Smooth muscle cell (in vitro differentiated cells): Measurements from ENCODE around the gene C3orf18. TPM values are rescaled to one million over a fixed set of nuclear protein-coding genes. Genes with fewer than 3 reads are reported as not detected.

Experiments
- DNase-seq: peaks from one replicate; lab custom pipeline; 2025; ENCODE audit not compliant: unreplicated experiment; lab: John Stamatoyannopoulos, UW
- H2AFZ ChIP-seq: fragments of 200-600 bp; sonication (generic); 2 replicates; pipeline ENCODE4 v1.6.0; 2016; ENCODE audit warnings: antibody characterized with exemption, low read depth, mild to moderate bottlenecking
- H3F3A ChIP-seq: fragments of 200-600 bp; sonication (generic); 2 replicates; pipeline ENCODE4 v1.6.0; 2017; ENCODE audit warnings: antibody characterized with exemption, low read depth
- H3K27ac ChIP-seq: fragments of 200-600 bp; sonication (generic); 2 replicates; pipeline ENCODE4 v1.5.1; 2016; ENCODE audit warnings: low read depth, mild to moderate bottlenecking
- H3K27me3 ChIP-seq: fragments of 200-600 bp; sonication (generic); 2 replicates; pipeline ENCODE4 v1.6.1; 2016; ENCODE audit warnings: low read depth, mild to moderate bottlenecking
- H3K36me3 ChIP-seq: fragments of 200-600 bp; sonication (generic); 2 replicates; pipeline ENCODE4 v1.5.1; 2016; ENCODE audit warnings: low read depth
- H3K4me1 ChIP-seq: fragments of 200-600 bp; sonication (generic); 2 replicates; pipeline ENCODE4 v1.5.1; 2016; ENCODE audit warnings: low read depth
- H3K4me2 ChIP-seq: fragments of 200-600 bp; sonication (generic); 2 replicates; pipeline ENCODE4 v1.6.0; 2016; ENCODE audit warnings: mild to moderate bottlenecking
- H3K4me3 ChIP-seq: fragments of 200-600 bp; sonication (generic); 2 replicates; pipeline ENCODE4 v1.5.1; 2016; ENCODE audit warnings: mild to moderate bottlenecking
- H3K79me2 ChIP-seq: fragments of 200-600 bp; sonication (generic); 2 replicates; pipeline ENCODE4 v1.6.0; 2016; ENCODE audit warnings: low read depth, mild to moderate bottlenecking
- H3K9ac ChIP-seq: fragments of 200-600 bp; sonication (generic); 2 replicates; pipeline ENCODE4 v1.6.0; 2016; ENCODE audit warnings: low read depth
- H3K9me3 ChIP-seq: fragments of 200-600 bp; sonication (generic); replicated peaks from 2 replicates; pipeline ENCODE4 v1.5.1; 2016; ENCODE audit warnings: low read depth
- H4K20me1 ChIP-seq: fragments of 200-600 bp; sonication (generic); 2 replicates; pipeline ENCODE4 v1.6.0; 2016; ENCODE audit warnings: low read depth
- WGBS: methylation state at CpG from one replicate; pipeline ENCODE4 v1.1.7; 2016; ENCODE audit warnings: low lambda C conversion rate; 5-methylcytosine and 5-hydroxymethylcytosine counted together
- polyA plus RNA-seq: library from polyadenylated mRNA; unstranded; fragments of >200 nt; fragmentation: Nextera tagmentation; extraction: Ambion mirVana; gene quantifications from 2 replicates; pipeline ENCODE4 v1.2.1, GENCODE V29; 2016
- total RNA-seq: library from RNA; depleted of rRNA; stranded (reverse); fragments of >200 nt; gene quantifications from 2 replicates; pipeline ENCODE4 v1.2.3, GENCODE V29; 2014
- TF ChIP-seq, protein P1 (sequence below): fragments of 200-600 bp; sonication (generic); IDR thresholded peaks from 2 replicates; pipeline ENCODE4 v1.5.1; 2017; ENCODE audit warnings: borderline replicate concordance, mild to moderate bottlenecking, antibody characterized with exemption; ENCODE audit not compliant: insufficient read depth, poor library complexity, severe bottlenecking

C3orf18 gene
- total and polyA plus RNA-seq, 2 experiments from 2014 or later: 8.7 to 20.0 TPM

DNA sequence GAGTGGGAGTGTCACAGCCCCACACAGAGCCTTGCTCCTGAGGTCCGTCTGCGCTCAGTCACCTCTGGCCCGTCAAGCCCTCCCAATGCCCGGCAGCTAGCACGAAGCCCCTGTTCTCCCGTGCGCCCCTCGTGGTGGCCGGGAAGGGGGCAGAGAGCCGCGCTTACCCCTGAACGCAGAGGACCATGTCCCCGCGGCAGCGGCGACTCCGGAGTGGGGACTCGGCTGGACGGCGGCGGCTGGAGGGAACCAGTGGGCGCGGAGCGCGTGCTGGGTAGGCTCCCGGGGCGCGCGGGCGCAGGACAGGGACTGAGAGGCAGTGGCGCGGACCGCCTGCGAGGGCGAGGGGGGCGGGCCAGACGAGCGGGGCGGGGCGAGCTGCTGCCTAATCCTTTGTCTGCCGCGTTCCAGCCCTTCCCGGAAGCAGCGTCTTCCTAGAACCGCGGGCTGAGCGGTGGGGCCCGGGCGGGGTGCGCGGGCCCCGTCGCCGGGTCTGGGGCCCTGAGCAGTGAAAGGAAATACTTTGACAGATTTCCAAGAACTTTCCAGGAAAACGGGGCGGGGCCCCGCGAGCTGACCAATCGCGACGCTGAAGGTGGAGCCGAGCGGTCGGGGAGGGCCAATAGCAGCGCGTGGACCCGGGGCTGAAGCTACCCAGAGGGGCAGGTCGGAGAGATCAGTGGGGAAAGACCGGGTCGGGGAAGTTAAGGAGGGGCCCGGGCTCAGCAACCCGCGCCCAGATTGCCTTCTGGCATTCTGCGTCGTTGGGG is 44.1 kb upstream of the C3orf18 start, which contains the start of gene CISH:
Gene CISH (minus strand): TSS at position 311 of the 770 bp plus-strand sequence. CDS start 124 bp downstream, at position 187.
- Histone ChIP-seq H2AFZ (peak within 1 kb of the TSS; percentile 34), H3K27ac (peak within 1 kb of the TSS; percentile 15), H3K9me3 (no peaks in the 10 kb centered on the region), H3K79me2 (peaks cover 14% of the 10 kb centered on the region), H3K36me3 (no peaks in the 10 kb centered on the region), H4K20me1 (peaks cover 9% of the 10 kb centered on the region), H3F3A (peaks cover 3% of the 10 kb centered on the region), H3K4me1 (no peaks in the 10 kb centered on the region), H3K4me2 (peak within 1 kb of the TSS; percentile 93), H3K4me3 (peak within 1 kb of the TSS; percentile 67), H3K9ac (peak within 1 kb of the TSS; percentile 67), H3K27me3 (no peaks in the 10 kb centered on the region)
- 1% methylated on average over 49 of the region's 75 CpGs for WGBS
- TF ChIP-seq, protein P1, sequence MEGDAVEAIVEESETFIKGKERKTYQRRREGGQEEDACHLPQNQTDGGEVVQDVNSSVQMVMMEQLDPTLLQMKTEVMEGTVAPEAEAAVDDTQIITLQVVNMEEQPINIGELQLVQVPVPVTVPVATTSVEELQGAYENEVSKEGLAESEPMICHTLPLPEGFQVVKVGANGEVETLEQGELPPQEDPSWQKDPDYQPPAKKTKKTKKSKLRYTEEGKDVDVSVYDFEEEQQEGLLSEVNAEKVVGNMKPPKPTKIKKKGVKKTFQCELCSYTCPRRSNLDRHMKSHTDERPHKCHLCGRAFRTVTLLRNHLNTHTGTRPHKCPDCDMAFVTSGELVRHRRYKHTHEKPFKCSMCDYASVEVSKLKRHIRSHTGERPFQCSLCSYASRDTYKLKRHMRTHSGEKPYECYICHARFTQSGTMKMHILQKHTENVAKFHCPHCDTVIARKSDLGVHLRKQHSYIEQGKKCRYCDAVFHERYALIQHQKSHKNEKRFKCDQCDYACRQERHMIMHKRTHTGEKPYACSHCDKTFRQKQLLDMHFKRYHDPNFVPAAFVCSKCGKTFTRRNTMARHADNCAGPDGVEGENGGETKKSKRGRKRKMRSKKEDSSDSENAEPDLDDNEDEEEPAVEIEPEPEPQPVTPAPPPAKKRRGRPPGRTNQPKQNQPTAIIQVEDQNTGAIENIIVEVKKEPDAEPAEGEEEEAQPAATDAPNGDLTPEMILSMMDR: peak; percentile 39
- peak; percentile 100 for DNase-seq

DNA sequence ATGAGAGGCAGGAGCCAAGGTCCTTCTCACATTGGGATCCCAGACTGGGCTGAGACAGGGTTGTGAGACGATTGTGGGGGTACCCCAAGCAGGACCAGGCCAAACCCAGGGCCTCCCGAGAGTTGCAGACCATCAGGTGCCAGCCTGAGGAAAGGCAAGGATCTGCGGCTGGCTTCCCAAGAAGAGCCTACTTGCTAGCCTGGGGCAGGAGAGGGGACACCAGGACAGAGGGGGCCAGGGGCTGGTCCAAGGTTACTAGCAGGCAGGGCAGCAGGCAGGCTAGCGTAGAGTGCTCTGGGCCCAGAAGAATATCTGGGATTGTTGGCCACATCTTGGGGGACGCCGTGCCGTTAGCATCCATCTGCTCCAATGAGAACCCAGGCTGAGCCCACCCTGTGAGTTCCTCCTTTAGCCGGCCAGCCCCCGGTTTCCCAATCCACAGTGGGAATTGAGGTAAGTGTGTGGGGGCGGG is 43.5 kb upstream of the C3orf18 start:
- 35% methylated on average over 10 of the region's 10 CpGs for WGBS

DNA sequence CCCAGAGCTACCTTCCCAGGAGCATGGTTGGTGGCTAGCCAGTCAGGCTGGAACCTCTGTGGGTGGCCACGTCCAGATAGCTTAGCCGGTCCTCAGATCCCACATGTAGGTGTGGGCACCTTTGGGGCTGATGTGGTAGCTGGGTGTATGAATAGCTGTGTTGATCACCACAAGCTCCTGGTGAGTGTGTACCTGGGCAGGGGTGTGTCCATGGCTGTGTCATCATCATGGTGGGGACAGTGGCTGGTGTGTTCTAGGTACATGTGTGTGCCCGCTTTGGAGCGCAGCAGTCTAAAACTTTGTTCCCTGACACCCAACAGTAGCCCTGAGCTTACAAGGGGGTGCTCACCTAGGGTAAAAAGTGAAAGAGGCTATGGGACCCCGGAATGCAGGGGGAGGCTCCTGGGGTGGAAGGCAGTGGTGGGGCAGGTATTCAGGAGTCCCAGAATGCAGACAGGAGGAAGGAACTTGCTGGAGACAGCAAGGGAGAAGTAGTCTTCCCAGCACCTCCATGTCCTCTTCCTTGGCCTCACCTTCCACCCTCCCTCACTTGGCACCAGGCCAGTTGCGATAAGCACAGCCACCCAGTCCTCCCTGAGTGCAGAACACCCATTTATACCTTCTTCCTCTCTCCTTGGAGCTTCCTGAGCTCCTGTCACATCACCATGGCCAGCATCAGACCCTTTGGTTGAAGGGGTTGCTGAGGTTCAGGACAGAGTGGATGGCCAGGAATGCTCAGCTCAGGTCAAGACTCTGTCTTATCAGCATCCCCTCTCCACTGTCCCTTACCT is 42.8 kb upstream of the C3orf18 start:
- H3K4me2 ChIP-seq: peak overlapping the region; percentile 93
- DNase-seq: no peak
- H3K9me3 ChIP-seq: no peaks in the 10 kb centered on the region
- TF ChIP-seq, protein P1: no peak
- no peak overlapping the region for H3K27ac ChIP-seq
- H3K36me3 ChIP-seq: no peaks in the 10 kb centered on the region
- H3K4me3 ChIP-seq: peak overlapping the region; percentile 67
- no peaks in the 10 kb centered on the region for H3K27me3 ChIP-seq
- peaks cover 9% of the 10 kb centered on the region for H4K20me1 ChIP-seq
- H2AFZ ChIP-seq: no peak overlapping the region
- peak overlapping the region; percentile 67 for H3K9ac ChIP-seq
- no peaks in the 10 kb centered on the region for H3K4me1 ChIP-seq
- WGBS: 96% methylated on average over 6 of the region's 6 CpGs
- no peaks in the 10 kb centered on the region for H3F3A ChIP-seq
- peaks cover 14% of the 10 kb centered on the region for H3K79me2 ChIP-seq

More for the DNA sequence above, 43.5 kb upstream of the C3orf18 start:
- H3K27me3 ChIP-seq: no peaks in the 10 kb centered on the region
- no peaks in the 10 kb centered on the region for H3K4me1 ChIP-seq
- H3K27ac ChIP-seq: peak overlapping the region; percentile 15
- DNase-seq: no peak
- peaks cover 9% of the 10 kb centered on the region for H4K20me1 ChIP-seq
- H3K4me2 ChIP-seq: peak overlapping the region; percentile 93
- peak overlapping the region; percentile 67 for H3K4me3 ChIP-seq
- peaks cover 14% of the 10 kb centered on the region for H3K79me2 ChIP-seq
- TF ChIP-seq, protein P1: no peak
- H3K9me3 ChIP-seq: no peaks in the 10 kb centered on the region
- no peaks in the 10 kb centered on the region for H3F3A ChIP-seq
- H2AFZ ChIP-seq: peak overlapping the region; percentile 34
- no peaks in the 10 kb centered on the region for H3K36me3 ChIP-seq
- peak overlapping the region; percentile 67 for H3K9ac ChIP-seq
